Measurements from ENCODE around the gene GLRA1.
"Not testable (repeated sequence)": the region's sequence is repeated elsewhere in the genome, so short reads cannot be mapped to it uniquely, and the experiment has no call there.

GLRA1 gene

GRCh38 chr5:151846765-151847164, 77.9 kb downstream of the GLRA1 start:
- Mint-ChIP-seq H3K4me3 (no peak overlapping the region), H3K27me3 (no peaks in the 10 kb centered on the region), H3K9me3 (ENCODE audit: low read depth) (no peaks in the 10 kb centered on the region), H3K36me3 (no peaks in the 10 kb centered on the region), H3K27ac (no peak overlapping the region), H3K4me1 (ENCODE audit: low read depth) (no peaks in the 10 kb centered on the region)

- peaks cover 29% of the 10 kb centered on the region for H3K9me3 Mint-ChIP-seq (ENCODE audit: low read depth)
Measured at GRCh38 chr5:151832843-151833242, 91.8 kb downstream of the GLRA1 start.

GRCh38 chr5:151829370-151829769, 95.3 kb downstream of the GLRA1 start:
- Mint-ChIP-seq H3K27me3 (no peaks in the 10 kb centered on the region), H3K4me3 (no peak overlapping the region), H3K36me3 (peaks cover 34% of the 10 kb centered on the region), H3K27ac (no peak overlapping the region), H3K4me1 (ENCODE audit: low read depth) (peaks cover 14% of the 10 kb centered on the region), H3K9me3 (ENCODE audit: low read depth) (peaks cover 13% of the 10 kb centered on the region)

More at GRCh38 chr5:151832843-151833242, 91.8 kb downstream of the GLRA1 start:
- Mint-ChIP-seq H3K36me3 (peaks cover 44% of the 10 kb centered on the region), H3K4me1 (ENCODE audit: low read depth) (peaks cover 14% of the 10 kb centered on the region)
- not testable (repeated sequence) for H3K27ac Mint-ChIP-seq, H3K27me3 Mint-ChIP-seq, H3K4me3 Mint-ChIP-seq

GRCh38 chr5:151825445-151825844, 99.2 kb downstream of the GLRA1 start:
- Mint-ChIP-seq H3K27ac (no peak overlapping the region), H3K27me3 (no peaks in the 10 kb centered on the region), H3K4me3 (no peak overlapping the region)

GRCh38 chr5:151822141-151822540, 102.5 kb downstream of the GLRA1 start:
- H3K27me3 Mint-ChIP-seq, result no peaks in the 10 kb centered on the region
- no peaks in the 10 kb centered on the region for H3K9me3 Mint-ChIP-seq (ENCODE audit: low read depth)
- H3K4me3 Mint-ChIP-seq, result no peak overlapping the region
- no peaks in the 10 kb centered on the region for H3K4me1 Mint-ChIP-seq (ENCODE audit: low read depth)
- peaks cover 4% of the 10 kb centered on the region for H3K36me3 Mint-ChIP-seq
- H3K27ac Mint-ChIP-seq, result no peak overlapping the region

More at GRCh38 chr5:151825445-151825844, 99.2 kb downstream of the GLRA1 start:
- Mint-ChIP-seq H3K36me3 (peaks cover 15% of the 10 kb centered on the region), H3K9me3 (ENCODE audit: low read depth) (no peaks in the 10 kb centered on the region), H3K4me1 (ENCODE audit: low read depth) (peaks cover 3% of the 10 kb centered on the region)

- H3K4me1 Mint-ChIP-seq (ENCODE audit: low read depth), result no peaks in the 10 kb centered on the region
- H3K4me3 Mint-ChIP-seq, result no peak overlapping the region
- no peaks in the 10 kb centered on the region for H3K27me3 Mint-ChIP-seq
- no peaks in the 10 kb centered on the region for H3K36me3 Mint-ChIP-seq
- H3K9me3 Mint-ChIP-seq (ENCODE audit: low read depth), result no peaks in the 10 kb centered on the region
- no peak overlapping the region for H3K27ac Mint-ChIP-seq
Measured at GRCh38 chr5:151820903-151821302, 103.7 kb downstream of the GLRA1 start.

- no peak overlapping the region for H3K27ac Mint-ChIP-seq
- H3K36me3 Mint-ChIP-seq, result no peaks in the 10 kb centered on the region
- no peaks in the 10 kb centered on the region for H3K9me3 Mint-ChIP-seq (ENCODE audit: low read depth)
- no peak overlapping the region for H3K4me3 Mint-ChIP-seq
- no peaks in the 10 kb centered on the region for H3K4me1 Mint-ChIP-seq (ENCODE audit: low read depth)
- H3K27me3 Mint-ChIP-seq, result no peaks in the 10 kb centered on the region
Measured at GRCh38 chr5:151820271-151820670, 104.4 kb downstream of the GLRA1 start.

- H3K36me3 Mint-ChIP-seq, result no peaks in the 10 kb centered on the region
- no peaks in the 10 kb centered on the region for H3K27me3 Mint-ChIP-seq
- no peak overlapping the region for H3K4me3 Mint-ChIP-seq
- no peaks in the 10 kb centered on the region for H3K4me1 Mint-ChIP-seq (ENCODE audit: low read depth)
- no peak overlapping the region for H3K27ac Mint-ChIP-seq
- no peaks in the 10 kb centered on the region for H3K9me3 Mint-ChIP-seq (ENCODE audit: low read depth)
Measured at GRCh38 chr5:151819830-151820229, 104.8 kb downstream of the GLRA1 start.

GRCh38 chr5:151815051-151815450, 109.6 kb downstream of the GLRA1 start:
- H3K27ac Mint-ChIP-seq, result no peak overlapping the region
- peaks cover 7% of the 10 kb centered on the region for H3K4me1 Mint-ChIP-seq (ENCODE audit: low read depth)
- H3K36me3 Mint-ChIP-seq, result peaks cover 13% of the 10 kb centered on the region
- no peaks in the 10 kb centered on the region for H3K9me3 Mint-ChIP-seq (ENCODE audit: low read depth)
- no peak overlapping the region for H3K4me3 Mint-ChIP-seq
- H3K27me3 Mint-ChIP-seq, result no peaks in the 10 kb centered on the region

GRCh38 chr5:151812757-151813309, 111.8 kb downstream of the GLRA1 start:
- H3K9me3 Mint-ChIP-seq (ENCODE audit: low read depth), result no peaks in the 10 kb centered on the region
- H3K27ac Mint-ChIP-seq, result no peak overlapping the region
- H3K4me3 Mint-ChIP-seq, result no peak overlapping the region
- H3K4me1 Mint-ChIP-seq (ENCODE audit: low read depth), result peaks cover 11% of the 10 kb centered on the region
- no peaks in the 10 kb centered on the region for H3K27me3 Mint-ChIP-seq
- peaks cover 18% of the 10 kb centered on the region for H3K36me3 Mint-ChIP-seq

- no peaks in the 10 kb centered on the region for H3K27me3 Mint-ChIP-seq
- H3K4me3 Mint-ChIP-seq, result no peak overlapping the region
- H3K36me3 Mint-ChIP-seq, result peaks cover 18% of the 10 kb centered on the region
- no peaks in the 10 kb centered on the region for H3K9me3 Mint-ChIP-seq (ENCODE audit: low read depth)
- H3K27ac Mint-ChIP-seq, result no peak overlapping the region
- H3K4me1 Mint-ChIP-seq (ENCODE audit: low read depth), result peaks cover 15% of the 10 kb centered on the region
Measured at GRCh38 chr5:151811593-151812321, 112.9 kb downstream of the GLRA1 start.

GRCh38 chr5:151810897-151811296, 113.8 kb downstream of the GLRA1 start:
- Mint-ChIP-seq H3K4me1 (ENCODE audit: low read depth) (peaks cover 21% of the 10 kb centered on the region), H3K36me3 (peaks cover 21% of the 10 kb centered on the region), H3K27ac (peak overlapping the region; percentile 3), H3K4me3 (no peak overlapping the region), H3K27me3 (no peaks in the 10 kb centered on the region), H3K9me3 (ENCODE audit: low read depth) (no peaks in the 10 kb centered on the region)

GRCh38 chr5:151810449-151810848, 114.2 kb downstream of the GLRA1 start:
- peaks cover 25% of the 10 kb centered on the region for H3K4me1 Mint-ChIP-seq (ENCODE audit: low read depth)
- no peaks in the 10 kb centered on the region for H3K9me3 Mint-ChIP-seq (ENCODE audit: low read depth)
- H3K27ac Mint-ChIP-seq, result peak overlapping the region; percentile 0
- H3K4me3 Mint-ChIP-seq, result no peak overlapping the region
- no peaks in the 10 kb centered on the region for H3K27me3 Mint-ChIP-seq
- H3K36me3 Mint-ChIP-seq, result peaks cover 21% of the 10 kb centered on the region

GRCh38 chr5:151808451-151809169, 116.0 kb downstream of the GLRA1 start:
- no peaks in the 10 kb centered on the region for H3K9me3 Mint-ChIP-seq (ENCODE audit: low read depth)
- H3K36me3 Mint-ChIP-seq, result peaks cover 21% of the 10 kb centered on the region
- peak overlapping the region; percentile 46 for H3K27ac Mint-ChIP-seq
- no peaks in the 10 kb centered on the region for H3K27me3 Mint-ChIP-seq
- H3K4me3 Mint-ChIP-seq, result no peak overlapping the region
- peaks cover 37% of the 10 kb centered on the region for H3K4me1 Mint-ChIP-seq (ENCODE audit: low read depth)

GRCh38 chr5:151805414-151806223, 119.0 kb downstream of the GLRA1 start:
- Mint-ChIP-seq H3K27ac (peak overlapping the region; percentile 77), H3K4me1 (ENCODE audit: low read depth) (peaks cover 32% of the 10 kb centered on the region), H3K9me3 (ENCODE audit: low read depth) (no peaks in the 10 kb centered on the region), H3K27me3 (no peaks in the 10 kb centered on the region), H3K36me3 (peaks cover 17% of the 10 kb centered on the region), H3K4me3 (no peak overlapping the region)
